ENCODE data around the gene NF2. TPM values are rescaled to one million over a fixed set of nuclear protein-coding genes. Genes with fewer than 3 reads are reported as not detected.

The NF2 gene
- total and polyA plus RNA-seq, 10 of the 15 experiments (the other 5 are each of a cell fraction or from before 2014, with no cell fraction given) = 2.2 to 49.8 (median 22.5) TPM

DNA sequence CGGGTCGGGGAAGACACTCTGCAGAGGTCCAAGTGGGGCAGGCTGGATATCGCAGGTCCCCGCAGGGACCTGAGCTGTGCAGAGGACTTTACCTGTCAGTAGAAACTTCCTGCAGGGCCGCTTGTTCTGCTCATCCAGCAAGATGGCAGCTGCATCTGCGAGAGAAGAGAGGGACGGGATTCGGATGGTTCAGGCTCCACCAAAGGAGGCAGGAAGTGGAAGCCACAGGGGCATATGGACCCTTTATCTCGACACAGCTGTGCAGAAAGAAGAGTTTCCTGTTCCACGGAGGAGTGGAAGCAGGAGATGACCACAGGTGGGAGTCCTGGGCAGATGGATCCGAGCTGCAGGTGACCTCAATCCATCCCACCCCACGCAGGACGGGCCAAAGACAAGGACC lies 138.9 kb downstream of the NF2 start:
- in situ Hi-C loops (cut with MboI) (no loop called here), intact Hi-C loops (cut with micrococcal nuclease; ENCODE audit: unreplicated experiment) (no loop called here)
- no TSS peak for BruUV-seq (replicated peaks)
- Histone ChIP-seq H3K27me3 (replicated peaks in 1 of 2; ENCODE audit: control insufficient read depth in 2 of 2, insufficient read depth in 2 of 2, low read length in 1 of 2) (no peaks in the 10 kb centered on the region), H3K36me3 (ENCODE audit: control insufficient read depth in 2 of 2, insufficient read depth in 2 of 2, low read length in 1 of 2) (no peaks in the 10 kb centered on the region; a peak in 1 of 4 replicates), H3K27ac (ENCODE audit: control insufficient read depth, insufficient read depth) (no peak overlapping the region), H3K79me2 (ENCODE audit: control insufficient read depth, insufficient read depth, low read length) (no peaks in the 10 kb centered on the region), H4K20me1 (ENCODE audit: control insufficient read depth, insufficient read depth) (no peaks in the 10 kb centered on the region), H3K9me3 (replicated peaks; ENCODE audit: control insufficient read depth, insufficient read depth, low read length) (no peaks in the 10 kb centered on the region), H2AFZ (ENCODE audit: control insufficient read depth, low read depth, low read length) (no peak overlapping the region), H3K4me1 (ENCODE audit: control insufficient read depth, insufficient read depth, low read length) (no peaks in the 10 kb centered on the region), H3K4me3 (no peak overlapping the region), H3K4me2 (ENCODE audit: control insufficient read depth, insufficient read depth) (no peak overlapping the region), H3K9ac (ENCODE audit: control insufficient read depth, insufficient read depth, low read length) (no peak overlapping the region)
- CTCF ChIA-PET = no interaction called here
- no peak for FAIRE-seq
- RAD21 ChIA-PET (ENCODE audit: unreplicated experiment) = no interaction called here
- WGBS (ENCODE audit: insufficient coverage, insufficient replicate concordance, low lambda C conversion rate, missing lambda C conversion rate) = 63% methylated on average over 13 of the region's 13 CpGs
- POLR2A ChIA-PET = no interaction called here
- TF ChIP-seq NR2C1 (IDR thresholded peaks at IDR 0.05) (no peak), TCF3 (IDR thresholded peaks at IDR 0.05; ENCODE audit: borderline replicate concordance, insufficient read depth, low read depth, low read length) (no peak), NFYA (IDR thresholded peaks at IDR 0.05; ENCODE audit: borderline replicate concordance, low read depth, low read length) (no peak), SMARCA5 (IDR thresholded peaks at IDR 0.05) (no peak)
- TF ChIP-seq, protein P1, sequence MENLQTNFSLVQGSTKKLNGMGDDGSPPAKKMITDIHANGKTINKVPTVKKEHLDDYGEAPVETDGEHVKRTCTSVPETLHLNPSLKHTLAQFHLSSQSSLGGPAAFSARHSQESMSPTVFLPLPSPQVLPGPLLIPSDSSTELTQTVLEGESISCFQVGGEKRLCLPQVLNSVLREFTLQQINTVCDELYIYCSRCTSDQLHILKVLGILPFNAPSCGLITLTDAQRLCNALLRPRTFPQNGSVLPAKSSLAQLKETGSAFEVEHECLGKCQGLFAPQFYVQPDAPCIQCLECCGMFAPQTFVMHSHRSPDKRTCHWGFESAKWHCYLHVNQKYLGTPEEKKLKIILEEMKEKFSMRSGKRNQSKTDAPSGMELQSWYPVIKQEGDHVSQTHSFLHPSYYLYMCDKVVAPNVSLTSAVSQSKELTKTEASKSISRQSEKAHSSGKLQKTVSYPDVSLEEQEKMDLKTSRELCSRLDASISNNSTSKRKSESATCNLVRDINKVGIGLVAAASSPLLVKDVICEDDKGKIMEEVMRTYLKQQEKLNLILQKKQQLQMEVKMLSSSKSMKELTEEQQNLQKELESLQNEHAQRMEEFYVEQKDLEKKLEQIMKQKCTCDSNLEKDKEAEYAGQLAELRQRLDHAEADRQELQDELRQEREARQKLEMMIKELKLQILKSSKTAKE (IDR thresholded peaks at IDR 0.05; ENCODE audit: low read depth, poor library complexity, severe bottlenecking) = no peak
- TF ChIP-seq, protein P2, sequence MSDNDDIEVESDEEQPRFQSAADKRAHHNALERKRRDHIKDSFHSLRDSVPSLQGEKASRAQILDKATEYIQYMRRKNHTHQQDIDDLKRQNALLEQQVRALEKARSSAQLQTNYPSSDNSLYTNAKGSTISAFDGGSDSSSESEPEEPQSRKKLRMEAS (IDR thresholded peaks at IDR 0.05; ENCODE audit: low read depth, low read length) = no peak
- TF ChIP-seq, protein P3, sequence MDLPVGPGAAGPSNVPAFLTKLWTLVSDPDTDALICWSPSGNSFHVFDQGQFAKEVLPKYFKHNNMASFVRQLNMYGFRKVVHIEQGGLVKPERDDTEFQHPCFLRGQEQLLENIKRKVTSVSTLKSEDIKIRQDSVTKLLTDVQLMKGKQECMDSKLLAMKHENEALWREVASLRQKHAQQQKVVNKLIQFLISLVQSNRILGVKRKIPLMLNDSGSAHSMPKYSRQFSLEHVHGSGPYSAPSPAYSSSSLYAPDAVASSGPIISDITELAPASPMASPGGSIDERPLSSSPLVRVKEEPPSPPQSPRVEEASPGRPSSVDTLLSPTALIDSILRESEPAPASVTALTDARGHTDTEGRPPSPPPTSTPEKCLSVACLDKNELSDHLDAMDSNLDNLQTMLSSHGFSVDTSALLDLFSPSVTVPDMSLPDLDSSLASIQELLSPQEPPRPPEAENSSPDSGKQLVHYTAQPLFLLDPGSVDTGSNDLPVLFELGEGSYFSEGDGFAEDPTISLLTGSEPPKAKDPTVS (IDR thresholded peaks at IDR 0.05; ENCODE audit: low read depth, low read length) = no peak
- TF ChIP-seq, protein P4, sequence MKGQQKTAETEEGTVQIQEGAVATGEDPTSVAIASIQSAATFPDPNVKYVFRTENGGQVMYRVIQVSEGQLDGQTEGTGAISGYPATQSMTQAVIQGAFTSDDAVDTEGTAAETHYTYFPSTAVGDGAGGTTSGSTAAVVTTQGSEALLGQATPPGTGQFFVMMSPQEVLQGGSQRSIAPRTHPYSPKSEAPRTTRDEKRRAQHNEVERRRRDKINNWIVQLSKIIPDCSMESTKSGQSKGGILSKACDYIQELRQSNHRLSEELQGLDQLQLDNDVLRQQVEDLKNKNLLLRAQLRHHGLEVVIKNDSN (IDR thresholded peaks at IDR 0.05; ENCODE audit: borderline replicate concordance, extremely low read length, insufficient read depth, low read depth, low read length) = no peak
- SMC1A ChIA-PET (ENCODE audit: uncharacterized antibody, unreplicated experiment) = no interaction called here
- ATAC-seq = no peak
- no peak for DNase-seq (ENCODE audit: low read depth, low spot score)

Data from GM12878 (cell line).